Transverse colon (tissue), 4 donors: ENCODE results near the gene SERPINA9. TPM values are rescaled to one million over a fixed set of nuclear protein-coding genes. Genes with fewer than 3 reads are reported as not detected.

Experiments used
- DNase-seq: peaks from one replicate; pipeline ENCODE4 v3.0.0-alpha.2; 2019
- H3K27ac ChIP-seq, 4 donors: fragments of 200-600 bp; sonication (generic); 2 replicates each; pipeline ENCODE4 v1.5.1; 2016 to 2018; ENCODE audit warnings: inconsistent platforms in 4 of 4
- H3K27me3 ChIP-seq: fragments of 200-600 bp; sonication (generic); 2 replicates; pipeline ENCODE4 v1.5.1; 2017; ENCODE audit warnings: inconsistent platforms
- H3K36me3 ChIP-seq, 4 donors: fragments of 200-600 bp; sonication (generic); 2 replicates each; pipeline ENCODE4 v1.5.1; 2017 to 2019; ENCODE audit warnings: inconsistent platforms in 4 of 4
- H3K4me1 ChIP-seq, 4 donors: fragments of 200-600 bp; sonication (generic); 2 replicates each; pipeline ENCODE4 v1.5.1; 2017 to 2020; ENCODE audit warnings: inconsistent platforms in 4 of 4
- H3K4me3 ChIP-seq, 4 donors: fragments of 200-600 bp; sonication (generic); 1 replicate in 1 of 4; 2 replicates in 3 of 4; pipeline versions ENCODE4 v1.5.1 to v1.6.1; 2017 to 2019; ENCODE audit warnings: inconsistent platforms in 4 of 4
- H3K9me3 ChIP-seq, 2 donors: fragments of 200-600 bp; sonication (generic); 2 replicates each; pipeline ENCODE4 v1.5.1; 2017 to 2019; ENCODE audit warnings: inconsistent platforms in 2 of 2
- CTCF ChIP-seq, 5 experiments: fragments of 200-600 bp in 3 of 5; fragments of 450-650 bp in 2 of 5; sonication (generic) in 3 of 5; IDR thresholded peaks; 1 replicate in 2 of 5; 2 replicates in 3 of 5; pipeline ENCODE4 v1.5.1; 2016 to 2017; ENCODE audit warnings: antibody characterized with exemption in 5 of 5, inconsistent platforms in 3 of 5, mild to moderate bottlenecking in 2 of 5, moderate library complexity in 1 of 5
- EP300 ChIP-seq: sonication (generic); formaldehyde crosslinking; IDR thresholded peaks from one replicate; pipeline ENCODE4 v1.6.1; 2017; ENCODE audit warnings: antibody characterized with exemption, low read depth
- POLR2A ChIP-seq: fragments of 450-650 bp; IDR thresholded peaks from one replicate; pipeline ENCODE4 v1.6.1; 2016; ENCODE audit warnings: antibody characterized with exemption, mild to moderate bottlenecking, moderate library complexity
- POLR2AphosphoS5 ChIP-seq, 3 donors: sonication (generic); formaldehyde crosslinking; IDR thresholded peaks; one replicate each; pipeline ENCODE4 v1.6.1; 2016; ENCODE audit warnings: antibody characterized with exemption in 3 of 3
- WGBS, 2 donors: methylation state at CpG; one replicate each; pipeline ENCODE4 v1.1.5; 2018; ENCODE audit warnings: low coverage in 1 of 2; 5-methylcytosine and 5-hydroxymethylcytosine counted together
- in situ Hi-C, 4 donors: fragments of 200-750 bp; cut with MboI; loops; one replicate each; pipeline versions ENCODE4 v1.15.0 to v1.15.1; 2017; ENCODE audit warnings: low sequenced_read_pairs in 3 of 4, low pct_ligation_motif_present in 1 of 4, low pct_unique_long_range_greater_than_20kb in 1 of 4
- intact Hi-C: fragments of 100-400 bp; cut with DNase I; formaldehyde crosslinking; loops from one replicate; pipeline ENCODE4 v1.15.1; 2023; ENCODE audit warnings: low total_unique reads
- total RNA-seq, 4 donors: library from RNA; depleted of rRNA; stranded (reverse); fragments of >200 nt; gene quantifications; one replicate each; pipeline ENCODE4 v1.1.0, GENCODE V29; 2016

The SERPINA9 gene
- total RNA-seq, 4 donors from 2014 or later: not detected

GRCh38 chr14:94427016-94427613, 48.9 kb downstream of the SERPINA9 start:
- H3K9me3 ChIP-seq: no peaks in the 10 kb centered on the region
- in situ Hi-C loops: no loop called here

GRCh38 chr14:94426526-94426925, 49.5 kb downstream of the SERPINA9 start:
- Histone ChIP-seq H3K27ac (no peak overlapping the region), H3K9me3 (no peaks in the 10 kb centered on the region), H3K4me3 (no peak overlapping the region), H3K27me3 (peaks cover 25% of the 10 kb centered on the region), H3K36me3 (no peaks in the 10 kb centered on the region), H3K4me1 (peaks cover 0 to 4% (median 0%) of the 10 kb centered on the region in 4 donors)
- no peak for DNase-seq
- WGBS, 2 donors: 49 to 62% methylated on average over 2 to 4 of the region's 4 CpGs
- in situ Hi-C loops (no loop called here), intact Hi-C loops (no loop called here)
- TF ChIP-seq POLR2A (no peak), CTCF (IDR thresholded peaks at IDR 0.05) (no peak), POLR2AphosphoS5 (IDR thresholded peaks at IDR 0.05) (no peak), EP300 (no peak)

More at GRCh38 chr14:94427016-94427613, 48.9 kb downstream of the SERPINA9 start:
- no peak overlapping the region for H3K27ac ChIP-seq
- H3K4me3 ChIP-seq: no peak overlapping the region
- peaks cover 22% of the 10 kb centered on the region for H3K27me3 ChIP-seq
- no peaks in the 10 kb centered on the region for H3K36me3 ChIP-seq
- intact Hi-C loops: no loop called here
- no peak for DNase-seq
- peaks cover 0 to 4% (median 0%) of the 10 kb centered on the region in 4 donors for H3K4me1 ChIP-seq
- WGBS, 2 donors: 78 to 84% methylated on average over 9 of the region's 9 CpGs
- TF ChIP-seq CTCF (IDR thresholded peaks at IDR 0.05) (no peak), POLR2AphosphoS5 (IDR thresholded peaks at IDR 0.05) (no peak), EP300 (no peak), POLR2A (no peak)

- no peak for DNase-seq
- Histone ChIP-seq H3K27me3 (peaks cover 32% of the 10 kb centered on the region), H3K27ac (no peak overlapping the region), H3K9me3 (no peaks in the 10 kb centered on the region), H3K4me3 (no peak overlapping the region), H3K36me3 (no peaks in the 10 kb centered on the region), H3K4me1 (peaks cover 0 to 4% (median 0%) of the 10 kb centered on the region in 4 donors)
- intact Hi-C loops (no loop called here), in situ Hi-C loops (no loop called here)
- TF ChIP-seq POLR2A (no peak), POLR2AphosphoS5 (IDR thresholded peaks at IDR 0.05) (no peak), CTCF (IDR thresholded peaks at IDR 0.05) (no peak)
- 72 to 76% methylated on average over 3 of the region's 3 CpGs for WGBS, 2 donors
These were observed 51.6 kb downstream of the SERPINA9 start for GRCh38 chr14:94424371-94424770.

GRCh38 chr14:94423453-94424056, 52.4 kb downstream of the SERPINA9 start:
- TF ChIP-seq CTCF (IDR thresholded peaks at IDR 0.05) (peak; percentile 32 to 65 (median 52)), POLR2AphosphoS5 (IDR thresholded peaks at IDR 0.05) (no peak)
- Histone ChIP-seq H3K27ac (no peak overlapping the region), H3K4me3 (no peak overlapping the region), H3K36me3 (no peaks in the 10 kb centered on the region), H3K4me1 (peaks cover 0 to 4% (median 0%) of the 10 kb centered on the region in 4 donors), H3K9me3 (no peaks in the 10 kb centered on the region), H3K27me3 (peaks cover 32% of the 10 kb centered on the region)
- intact Hi-C loops: no loop called here
- WGBS, 2 donors: 0 to 15% methylated on average over 1 to 13 of the region's 13 CpGs
- in situ Hi-C loops: no loop called here
- DNase-seq: peak; percentile 73
